Adrenal gland (tissue), 12 donors: Measurements from ENCODE around the gene CADPS. TPM values are rescaled to one million over a fixed set of nuclear protein-coding genes. Genes with fewer than 3 reads are reported as not detected.

Experiments used
- DNase-seq, 7 donors: peaks; one replicate each; pipeline ENCODE4 v3.0.0-alpha.2; 2019 to 2020
- H3K27ac ChIP-seq, 5 donors: fragments of 200-600 bp; sonication (generic) in 4 of 5; 1 replicate in 3 of 5; 2 replicates in 2 of 5; pipeline versions ENCODE4 v1.5.1 to v1.8.0; 2016 to 2020; ENCODE audit warnings: mild to moderate bottlenecking in 1 of 5
- H3K27me3 ChIP-seq: fragments of 200-600 bp; 2 replicates; pipeline ENCODE4 v1.8.0; 2021
- H3K36me3 ChIP-seq, 2 donors: fragments of 200-600 bp; replicated peaks in 1 of 2; 1 replicate in 1 of 2; 2 replicates in 1 of 2; pipeline versions ENCODE4 v1.5.1 to v1.8.0; 2018 to 2022
- H3K4me1 ChIP-seq, 2 donors: fragments of 200-600 bp; replicated peaks in 1 of 2; 1 replicate in 1 of 2; 2 replicates in 1 of 2; pipeline versions ENCODE4 v1.5.1 to v1.8.0; 2018 to 2021
- H3K4me3 ChIP-seq, 4 donors: fragments of 200-600 bp; sonication (generic) in 3 of 4; one replicate each; pipeline ENCODE4 v1.5.1; 2016 to 2018
- H3K9me3 ChIP-seq, 3 donors: fragments of 200-600 bp; sonication (generic) in 1 of 3; replicated peaks in 1 of 3; 1 replicate in 2 of 3; 2 replicates in 1 of 3; pipeline versions ENCODE4 v1.5.1 to v1.8.0; 2016 to 2021
- CTCF ChIP-seq, 6 experiments: fragments of 450-650 bp in 4 of 6; fragments of 200-600 bp in 2 of 6; sonication (generic) in 1 of 6; IDR thresholded peaks; 1 replicate in 5 of 6; 2 replicates in 1 of 6; pipeline versions ENCODE4 v1.5.1 to v1.8.0; 2016 to 2021; ENCODE audit warnings: antibody characterized with exemption in 6 of 6, mild to moderate bottlenecking in 2 of 6, moderate library complexity in 1 of 6
- POLR2A ChIP-seq, 2 donors: fragments of 450-650 bp; IDR thresholded peaks; one replicate each; pipeline ENCODE4 v1.6.1; 2017; ENCODE audit warnings: antibody characterized with exemption in 2 of 2, mild to moderate bottlenecking in 2 of 2, moderate library complexity in 1 of 2
- WGBS, 4 donors: extraction: QIAGEN DNeasy Blood & Tissue Kit in 2 of 4; methylation state at CpG; one replicate each; pipeline versions ENCODE4 v1.1.5 to v1.1.7; 2013 to 2017; 5-methylcytosine and 5-hydroxymethylcytosine counted together
- intact Hi-C, 2 donors: fragments of 100-400 bp; cut with DNase I; formaldehyde crosslinking; loops; one replicate each; pipeline versions ENCODE4 v1.14.1 to v1.15.0; 2022 to 2023
- polyA plus RNA-seq, 3 donors: library from polyadenylated mRNA; stranded (reverse); fragments of 200-250 nt in 2 of 3; fragments of 350-450 nt in 1 of 3; fragmentation: Illumina TruSeq in 1 of 3; extraction: RNeasy Lipid Tissue Mini Kit (QIAGEN cat#74804) in 1 of 3; gene quantifications; one replicate each; pipeline ENCODE4 v1.2.3, GENCODE V29; 2013 to 2014
- total RNA-seq, 9 donors: library from RNA; depleted of rRNA in 4 of 9; stranded (reverse); fragments of >200 nt in 4 of 9; fragments of 120-200 nt in 1 of 9; fragmentation: NEBNext Ultra II Directional in 1 of 9; extraction: Animal tissue kit (Norgen Biotek cat#: 25700) in 1 of 9; gene quantifications; one replicate each; pipeline versions ENCODE4 v1.1.0 to v1.2.4, GENCODE V29; 2013 to 2023
- donor health status: healthy with polysubstance abuse.
- donor health status: Bipolar disorder and iron deficiency.
- donor health status: DM: yes; HTN: yes; CAD: no.
- donor health status: DM: no; HTN: no; CAD: no.
- donor health status: DM: no; HTN: no; CAD: no.
- donor health status: DM: yes; HTN: yes; CAD: no.

Gene CADPS
- total and polyA plus RNA-seq, 12 donors = 0.24 to 36.5 (median 11.2) TPM; not detected in 2

- H3K9me3 ChIP-seq = no peaks in the 10 kb centered on the region
- no peak for TF ChIP-seq CTCF (IDR thresholded peaks at IDR 0.05)
- no peak for TF ChIP-seq POLR2A (IDR thresholded peaks at IDR 0.05)
- peak in 2 of 7 donors; percentile 12 for DNase-seq
- H3K4me3 ChIP-seq = no peak overlapping the region
- no peaks in the 10 kb centered on the region for H3K36me3 ChIP-seq
- H3K27ac ChIP-seq = no peak overlapping the region
- WGBS, 4 donors = 57 to 64% (median 58%) methylated on average over 7 of the region's 7 CpGs
- H3K4me1 ChIP-seq = no peaks in the 10 kb centered on the region
- intact Hi-C loops = no loop called here
- H3K27me3 ChIP-seq = no peaks in the 10 kb centered on the region
Measured at GRCh38 chr3:62601238-62602070, 273.8 kb downstream of the CADPS start.

- Histone ChIP-seq H3K36me3 (no peaks in the 10 kb centered on the region), H3K27me3 (no peaks in the 10 kb centered on the region), H3K4me3 (no peak overlapping the region), H3K9me3 (no peaks in the 10 kb centered on the region), H3K4me1 (no peaks in the 10 kb centered on the region), H3K27ac (no peak overlapping the region)
- no peak for DNase-seq
- TF ChIP-seq POLR2A (IDR thresholded peaks at IDR 0.05) (no peak), CTCF (IDR thresholded peaks at IDR 0.05) (no peak)
- WGBS, 4 donors = 51 to 74% (median 63%) methylated on average over 2 of the region's 2 CpGs
- intact Hi-C loops = no loop called here
Measured at GRCh38 chr3:62600033-62600432, 275.2 kb downstream of the CADPS start.

GRCh38 chr3:62597491-62597890 lies 277.7 kb downstream of the CADPS start:
- Histone ChIP-seq H3K4me1 (no peaks in the 10 kb centered on the region), H3K27ac (no peak overlapping the region), H3K9me3 (no peaks in the 10 kb centered on the region), H3K4me3 (no peak overlapping the region), H3K36me3 (no peaks in the 10 kb centered on the region), H3K27me3 (no peaks in the 10 kb centered on the region)
- intact Hi-C loops = no loop called here
- no peak for TF ChIP-seq POLR2A (IDR thresholded peaks at IDR 0.05)
- TF ChIP-seq CTCF (IDR thresholded peaks at IDR 0.05) = no peak
- WGBS, 4 donors = 57 to 100% (median 80%) methylated on average over 3 to 4 of the region's 4 CpGs
- no peak for DNase-seq

GRCh38 chr3:62592408-62592807 lies 282.8 kb downstream of the CADPS start:
- no peak for DNase-seq
- H3K27ac ChIP-seq = no peak overlapping the region
- H3K4me1 ChIP-seq = no peaks in the 10 kb centered on the region
- H3K4me3 ChIP-seq = no peak overlapping the region
- TF ChIP-seq POLR2A (IDR thresholded peaks at IDR 0.05) (no peak), CTCF (IDR thresholded peaks at IDR 0.05) (no peak)
- intact Hi-C loops = no loop called here
- H3K36me3 ChIP-seq = no peaks in the 10 kb centered on the region
- H3K27me3 ChIP-seq = no peaks in the 10 kb centered on the region
- WGBS, 4 donors = 63 to 76% (median 64%) methylated on average over 3 of the region's 3 CpGs; no CpG with 5 or more reads in 1 of the 4 donors
- no peaks in the 10 kb centered on the region for H3K9me3 ChIP-seq
